Activated naive CD4-positive, alpha-beta T cell treated with Interleukin-2 at 50 U/mL for 16 hours (primary cell): ENCODE measurements around the gene PLXNB1.

Experiments
- DNase-seq: peaks from one replicate; pipeline ENCODE4 v3.0.0-alpha.2; 2020

Gene PLXNB1

GRCh38 chr3:48356419-48356818, 73.5 kb downstream of the PLXNB1 start:
- no peak for DNase-seq

GRCh38 chr3:48353987-48354386, 75.9 kb downstream of the PLXNB1 start:
- no peak for DNase-seq
